HG03439 (cell line): ENCODE measurements around the gene DCXR.

ENCODE experiments used
- ATAC-seq: cut with Tn5 transposase; IDR thresholded peaks from one replicate; pipeline ENCODE4 v1.9.1; 2021; ENCODE audit warnings: mild to moderate bottlenecking, moderate library complexity; ENCODE audit not compliant: unreplicated experiment

Gene DCXR

GRCh38 chr17:82037092-82037888 is at the start of gene DCXR:
DCXR (minus strand) TSS chr17:82037697; CDS start chr17:82037682, 15 bp downstream.
- ATAC-seq, result peak; percentile 89

- no peak for ATAC-seq
Measured at GRCh38 chr17:82085931-82086764, 48.7 kb upstream of the DCXR start.

DNA sequence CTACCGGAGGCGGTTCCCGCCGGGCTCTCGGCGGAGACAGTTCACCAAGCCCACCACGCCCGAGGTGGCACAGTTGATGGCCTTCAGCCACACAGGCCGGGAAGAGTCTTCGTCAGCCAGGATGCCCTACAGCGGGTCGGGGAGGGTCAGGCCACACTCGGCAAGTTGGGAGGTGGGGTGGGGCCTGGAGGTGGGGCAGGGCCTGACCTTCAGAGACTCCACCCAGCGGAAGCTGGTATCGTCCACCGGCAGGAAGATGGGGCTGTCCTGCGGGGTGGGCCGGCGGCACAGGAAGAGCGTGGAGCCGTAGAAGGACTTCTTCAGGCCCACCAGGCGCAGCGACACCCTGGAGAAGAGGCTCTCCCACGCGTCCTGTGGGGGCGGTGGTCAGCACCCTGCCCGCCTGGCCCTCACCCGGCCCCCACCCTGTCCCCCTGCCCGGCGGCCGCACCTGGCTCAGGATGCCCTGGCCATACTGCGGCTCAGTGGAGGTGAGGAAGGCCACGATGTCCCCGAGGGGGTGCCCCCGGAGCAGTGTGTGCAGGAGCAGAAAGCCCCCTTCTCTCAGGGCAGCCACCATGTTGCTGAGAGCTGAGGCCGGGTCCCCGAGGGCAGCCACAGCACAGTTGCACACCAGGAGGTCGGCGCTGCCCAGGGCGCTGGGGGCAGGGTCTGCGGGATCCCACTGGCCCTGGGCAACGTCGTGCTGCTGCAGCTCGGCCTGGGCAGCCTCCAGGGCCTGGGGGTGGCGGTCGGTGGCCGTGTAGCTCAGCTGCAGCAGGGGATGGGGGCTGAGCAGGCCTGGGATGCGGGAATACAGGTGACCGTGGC is 47.7 kb upstream of the DCXR start:
- no peak for ATAC-seq

DNA sequence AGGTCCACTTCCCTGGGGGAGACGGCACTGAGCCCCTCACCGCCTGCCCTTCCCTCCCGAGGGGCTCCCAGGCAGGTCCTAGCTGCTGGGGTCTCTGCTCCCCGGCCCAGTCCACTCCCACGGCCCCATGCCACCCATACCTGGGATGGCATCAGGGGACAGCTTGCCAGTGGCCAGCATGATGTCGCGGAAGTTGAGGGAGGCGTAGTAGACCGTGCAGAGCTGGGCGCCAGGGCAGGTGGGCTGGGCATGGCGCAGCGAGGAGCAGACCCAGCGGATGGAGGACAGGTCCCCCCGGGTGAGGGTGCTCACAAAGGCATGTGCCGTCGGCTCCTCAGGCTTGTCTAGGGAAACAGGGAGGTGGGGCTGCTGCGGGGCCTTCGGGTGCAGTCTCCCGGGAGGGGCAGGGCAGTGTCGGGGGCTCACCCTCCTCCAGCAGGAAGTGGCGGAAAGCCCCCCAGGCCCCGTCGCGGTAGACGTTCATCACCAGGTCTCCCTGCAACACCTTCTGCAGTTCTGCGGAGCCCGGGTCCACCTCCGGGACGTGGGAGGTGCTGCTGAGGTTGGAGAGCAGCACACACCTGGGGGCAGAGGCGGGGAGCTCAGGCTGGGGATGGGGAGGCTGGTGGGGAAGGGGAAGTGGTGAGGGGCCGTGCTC is 47.0 kb upstream of the DCXR start:
- no peak for ATAC-seq

DNA sequence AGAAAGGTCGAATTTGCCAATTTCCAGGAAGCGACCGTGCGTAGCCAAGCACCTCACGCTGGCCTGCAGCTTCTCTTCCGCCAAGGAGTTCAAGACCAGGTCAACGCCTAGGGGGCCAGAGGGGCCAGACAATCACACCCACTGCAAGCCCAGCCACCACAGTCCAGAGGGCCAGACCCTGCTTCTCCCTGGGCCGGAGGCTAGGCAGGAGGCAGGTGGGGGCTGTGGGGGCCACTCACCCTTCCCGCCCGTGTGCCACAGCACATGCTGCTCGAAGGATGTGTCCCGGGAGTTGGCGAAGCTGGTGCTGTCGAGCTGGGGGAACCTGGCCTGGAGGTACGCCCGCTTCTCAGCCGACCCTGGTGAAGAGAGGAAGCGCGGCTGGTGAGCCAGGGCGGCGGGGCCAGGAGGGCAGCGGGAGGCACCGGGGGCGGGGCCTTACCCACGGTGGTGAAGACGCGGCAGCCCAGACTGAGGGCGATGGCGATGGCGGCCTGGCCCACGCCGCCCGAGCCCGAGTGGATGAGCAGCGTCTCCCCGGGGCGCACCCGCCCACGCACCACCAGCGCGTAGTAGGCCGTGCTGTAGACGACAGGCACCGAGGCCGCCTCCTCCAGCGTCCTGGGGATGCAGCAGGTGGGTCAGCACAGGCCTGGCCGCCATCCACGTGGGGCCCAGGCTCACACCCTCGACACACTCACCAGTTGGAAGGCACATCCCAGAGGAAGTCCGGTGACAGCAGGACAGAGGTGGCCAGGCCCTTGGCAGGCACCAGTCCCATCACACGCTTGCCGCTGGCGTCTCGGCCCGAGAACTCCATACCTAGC is 46.2 kb upstream of the DCXR start:
- ATAC-seq, result no peak

DNA sequence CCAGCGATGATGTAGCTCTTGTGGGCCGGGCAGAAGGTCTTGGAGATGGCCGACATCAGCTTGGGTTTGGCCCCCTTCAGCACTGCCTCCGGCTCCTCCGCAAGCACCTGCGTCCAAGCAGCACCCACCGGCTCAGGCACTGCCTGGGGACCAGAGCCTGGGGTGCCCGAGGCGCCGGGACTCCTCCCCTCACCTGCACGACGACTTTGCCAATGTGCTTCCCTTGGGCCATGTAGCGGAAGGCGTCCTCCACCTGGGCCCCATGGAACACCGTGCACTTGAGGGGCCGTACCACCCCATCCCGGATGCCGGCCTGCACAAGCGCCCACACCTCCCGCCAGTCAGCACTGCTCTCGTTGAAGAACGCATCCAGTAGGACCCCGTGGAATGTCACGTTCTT is 45.5 kb upstream of the DCXR start:
- no peak for ATAC-seq

- no peak for ATAC-seq
Measured at GRCh38 chr17:82082456-82082855, 45.0 kb upstream of the DCXR start.

- no peak for ATAC-seq
Measured at GRCh38 chr17:82081966-82082365, 44.5 kb upstream of the DCXR start.

DNA sequence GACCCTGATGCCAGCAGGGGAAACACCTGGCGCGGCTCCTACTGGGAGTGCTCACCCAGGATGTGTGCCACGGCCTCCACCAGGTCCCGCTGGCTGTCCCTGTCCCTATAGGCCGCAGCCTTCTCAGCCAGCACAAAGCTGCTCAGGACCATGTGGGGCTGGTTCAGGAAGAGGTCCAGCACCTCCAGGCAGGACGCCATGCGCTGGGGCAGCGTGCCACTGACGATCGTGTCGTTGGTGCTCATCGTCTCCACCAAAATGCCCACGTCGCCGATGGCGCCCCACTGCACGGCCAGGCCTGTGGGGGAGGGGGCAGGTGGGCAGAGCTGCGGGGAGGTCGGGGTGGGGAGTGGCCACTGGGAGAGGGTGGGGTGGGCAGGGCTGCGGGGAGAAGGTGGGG is 44.0 kb upstream of the DCXR start:
- no peak for ATAC-seq

DNA sequence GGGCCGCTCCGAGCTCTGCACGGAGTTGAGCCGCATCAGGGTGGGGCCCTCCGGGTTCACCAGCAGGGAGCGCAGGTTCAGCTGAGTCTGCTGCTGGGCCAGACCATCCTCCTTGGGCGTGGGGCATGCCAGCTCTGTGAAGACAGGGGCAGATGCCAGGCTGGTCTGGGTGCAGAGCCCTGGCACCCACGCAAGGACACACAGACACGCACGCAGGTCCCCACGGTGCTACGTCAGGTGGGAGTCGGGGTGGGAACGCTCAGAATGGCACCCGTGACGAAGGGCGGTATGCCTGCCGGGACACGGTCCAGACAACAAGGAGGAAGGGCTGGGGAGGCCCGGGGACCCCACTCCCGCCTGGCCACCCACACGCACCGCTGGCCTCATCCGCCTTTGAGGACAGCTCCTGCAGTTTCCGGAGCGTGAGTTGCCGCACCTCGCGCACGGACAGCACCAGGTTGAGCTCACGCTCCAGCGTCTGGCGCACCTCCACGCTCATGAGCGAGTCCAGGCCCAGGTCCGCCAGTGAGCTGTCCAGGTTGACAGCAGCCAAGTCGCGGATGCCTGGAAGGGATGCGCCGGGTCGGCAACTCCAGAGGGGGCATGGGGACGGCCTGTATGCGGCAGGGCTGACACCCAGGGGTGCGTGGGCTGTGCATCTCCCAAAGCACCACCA is 43.4 kb upstream of the DCXR start:
- ATAC-seq, result no peak

- ATAC-seq, result no peak
Measured at GRCh38 chr17:82080048-82080788, 42.7 kb upstream of the DCXR start.

- no peak for ATAC-seq
Measured at GRCh38 chr17:82079001-82079677, 41.6 kb upstream of the DCXR start.

GRCh38 chr17:82078433-82078832 is 40.9 kb upstream of the DCXR start:
- no peak for ATAC-seq

DNA sequence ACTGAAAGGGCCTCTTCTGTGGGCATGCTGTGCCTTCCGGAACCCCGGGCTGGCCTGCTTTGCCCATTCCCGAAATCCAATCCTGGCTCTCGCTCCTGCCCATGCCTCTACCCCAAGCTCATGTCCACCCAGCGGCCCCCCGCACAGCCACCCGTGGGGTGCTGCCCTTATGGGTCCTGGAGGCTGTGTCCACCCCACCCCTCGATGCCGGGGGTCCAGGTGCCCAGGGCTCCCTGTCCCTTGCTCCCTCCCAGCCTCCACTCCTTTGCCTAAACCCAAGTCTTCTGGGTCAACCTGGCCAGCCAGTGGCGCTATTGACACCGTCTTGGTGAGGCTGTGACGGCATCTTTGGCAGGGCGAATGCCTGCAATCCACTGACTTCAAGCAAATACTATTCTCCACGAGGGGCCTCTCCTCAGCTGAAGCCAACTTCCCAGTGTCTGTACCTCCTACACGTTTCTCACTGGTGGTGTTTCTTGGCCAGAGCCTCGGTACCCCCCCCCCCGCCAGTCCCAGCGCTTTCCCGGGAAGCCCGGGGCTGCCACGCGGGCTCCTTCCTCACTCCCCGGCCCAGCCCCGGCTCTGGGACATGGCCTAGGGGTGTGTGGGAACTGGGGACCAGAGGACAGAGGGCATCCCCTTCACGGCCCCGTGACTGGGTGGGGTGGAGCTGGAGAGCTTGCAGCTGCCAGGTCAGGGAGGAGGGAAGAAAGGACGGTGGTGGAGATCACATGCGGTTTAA is 40.3 kb upstream of the DCXR start:
- ATAC-seq, result no peak

DNA sequence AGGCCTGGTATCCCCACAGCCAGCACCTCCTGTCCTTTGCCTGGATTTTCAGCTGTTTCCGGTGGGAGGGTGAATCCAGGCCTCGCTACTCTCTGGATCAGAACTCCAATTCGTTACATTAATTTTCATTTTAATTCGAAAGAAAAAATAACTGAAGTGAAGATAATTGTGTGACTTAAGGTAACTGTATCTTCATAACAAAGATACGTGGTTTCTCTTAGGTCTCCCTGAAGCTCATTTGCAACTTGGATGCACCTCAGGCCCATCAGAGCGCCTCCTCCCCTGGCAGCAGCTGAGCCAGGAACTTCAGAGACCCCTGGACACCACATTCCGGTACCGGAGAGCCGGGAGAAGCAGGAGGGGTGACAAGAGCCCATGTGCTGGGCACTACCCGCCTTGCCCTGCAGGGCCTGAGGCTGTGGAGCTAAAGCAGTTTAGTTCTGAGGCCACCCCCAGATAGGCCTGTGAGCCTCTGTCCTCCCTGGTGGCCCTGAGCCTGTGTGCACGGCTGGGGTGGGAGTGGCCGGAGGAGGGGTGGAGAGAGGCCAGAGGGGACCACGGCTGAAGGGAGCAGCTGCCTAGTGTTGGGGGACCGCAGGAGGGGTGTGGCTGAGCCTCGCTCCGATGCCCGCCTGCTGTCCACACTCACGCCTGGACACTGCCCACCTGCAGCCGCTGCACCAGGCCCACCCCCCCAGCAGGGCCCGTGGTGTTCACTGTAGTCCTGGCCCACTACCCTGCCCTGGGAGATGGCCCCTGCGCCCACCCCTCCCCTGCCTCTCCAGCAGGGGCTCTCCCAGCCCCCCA is 39.5 kb upstream of the DCXR start:
- no peak for ATAC-seq

GRCh38 chr17:82076018-82076784 is 38.7 kb upstream of the DCXR start:
- ATAC-seq, result no peak
